Type B pancreatic cell (in vitro differentiated cells): Measurements from ENCODE around the gene KHDC4. TPM values are rescaled to one million over a fixed set of nuclear protein-coding genes. Genes with fewer than 3 reads are reported as not detected.
A peak's percentile ranks its signal among the peaks of the same experiment; 100 is the strongest.

Source experiments
- DNase-seq: peaks from one replicate; pipeline ENCODE4 v3.0.0; 2021; ENCODE audit warnings: mixed read lengths; ENCODE audit not compliant: unreplicated experiment; ENCODE audit errors: extremely low spot score
- H3K27ac Mint-ChIP-seq: 2 replicates; pipeline ENCODE4 v1.8.0; 2021; ENCODE audit warnings: mild to moderate bottlenecking, mixed read lengths
- H3K27me3 Mint-ChIP-seq: 2 replicates; pipeline ENCODE4 v1.8.0; 2021; ENCODE audit warnings: mixed read lengths
- H3K36me3 Mint-ChIP-seq: 2 replicates; pipeline ENCODE4 v1.8.0; 2021; ENCODE audit warnings: mixed read lengths
- H3K4me1 Mint-ChIP-seq: one replicate; pipeline ENCODE4 v1.8.0; 2021; ENCODE audit warnings: mixed read lengths; ENCODE audit not compliant: unreplicated experiment
- H3K4me3 Mint-ChIP-seq: 2 replicates; pipeline ENCODE4 v1.8.0; 2021; ENCODE audit warnings: mild to moderate bottlenecking, mixed read lengths
- H3K9me3 Mint-ChIP-seq: 2 replicates; pipeline ENCODE4 v1.8.0; 2021; ENCODE audit warnings: mixed read lengths
- total RNA-seq: library from RNA; stranded (reverse); gene quantifications from 2 replicates; pipeline ENCODE4 v1.2.1, GENCODE V29; 2021; ENCODE audit warnings: low replicate concordance
- TF ChIP-seq, protein P1 (sequence below): fragments of 200-600 bp; sonication (generic); conservative IDR thresholded peaks from 2 replicates; pipeline ENCODE4 v1.5.0; 2021; ENCODE audit warnings: antibody characterized with exemption, mild to moderate bottlenecking

The KHDC4 gene
- total RNA-seq, 1 donor from 2014 or later = 57.8 TPM

DNA sequence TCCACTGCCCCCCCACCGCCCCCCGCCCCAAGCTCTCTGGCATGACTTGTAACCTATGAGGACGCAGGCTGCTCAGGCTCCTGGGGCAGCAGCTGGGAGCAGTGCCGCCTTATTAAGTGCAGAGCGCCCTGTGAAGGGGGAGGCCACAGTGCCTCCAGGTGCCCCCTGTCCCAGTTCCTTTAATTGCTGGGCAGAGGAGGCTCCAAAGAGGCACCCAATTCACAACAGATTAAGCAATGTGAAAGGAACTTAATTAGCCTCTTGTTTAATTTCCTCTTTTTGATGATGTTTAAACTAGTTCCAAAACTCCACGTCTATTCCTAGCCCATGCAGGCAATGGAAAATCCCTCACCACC lies 10.2 kb upstream of the KHDC4 start:
- Mint-ChIP-seq H3K27ac (peak overlapping the region; percentile 87), H3K36me3 (no peaks in the 10 kb centered on the region), H3K9me3 (no peaks in the 10 kb centered on the region), H3K27me3 (no peaks in the 10 kb centered on the region), H3K4me1 (peaks cover 27% of the 10 kb centered on the region), H3K4me3 (peak overlapping the region; percentile 56)
- DNase-seq = no peak
- TF ChIP-seq, protein P1, sequence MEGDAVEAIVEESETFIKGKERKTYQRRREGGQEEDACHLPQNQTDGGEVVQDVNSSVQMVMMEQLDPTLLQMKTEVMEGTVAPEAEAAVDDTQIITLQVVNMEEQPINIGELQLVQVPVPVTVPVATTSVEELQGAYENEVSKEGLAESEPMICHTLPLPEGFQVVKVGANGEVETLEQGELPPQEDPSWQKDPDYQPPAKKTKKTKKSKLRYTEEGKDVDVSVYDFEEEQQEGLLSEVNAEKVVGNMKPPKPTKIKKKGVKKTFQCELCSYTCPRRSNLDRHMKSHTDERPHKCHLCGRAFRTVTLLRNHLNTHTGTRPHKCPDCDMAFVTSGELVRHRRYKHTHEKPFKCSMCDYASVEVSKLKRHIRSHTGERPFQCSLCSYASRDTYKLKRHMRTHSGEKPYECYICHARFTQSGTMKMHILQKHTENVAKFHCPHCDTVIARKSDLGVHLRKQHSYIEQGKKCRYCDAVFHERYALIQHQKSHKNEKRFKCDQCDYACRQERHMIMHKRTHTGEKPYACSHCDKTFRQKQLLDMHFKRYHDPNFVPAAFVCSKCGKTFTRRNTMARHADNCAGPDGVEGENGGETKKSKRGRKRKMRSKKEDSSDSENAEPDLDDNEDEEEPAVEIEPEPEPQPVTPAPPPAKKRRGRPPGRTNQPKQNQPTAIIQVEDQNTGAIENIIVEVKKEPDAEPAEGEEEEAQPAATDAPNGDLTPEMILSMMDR = no peak

DNA sequence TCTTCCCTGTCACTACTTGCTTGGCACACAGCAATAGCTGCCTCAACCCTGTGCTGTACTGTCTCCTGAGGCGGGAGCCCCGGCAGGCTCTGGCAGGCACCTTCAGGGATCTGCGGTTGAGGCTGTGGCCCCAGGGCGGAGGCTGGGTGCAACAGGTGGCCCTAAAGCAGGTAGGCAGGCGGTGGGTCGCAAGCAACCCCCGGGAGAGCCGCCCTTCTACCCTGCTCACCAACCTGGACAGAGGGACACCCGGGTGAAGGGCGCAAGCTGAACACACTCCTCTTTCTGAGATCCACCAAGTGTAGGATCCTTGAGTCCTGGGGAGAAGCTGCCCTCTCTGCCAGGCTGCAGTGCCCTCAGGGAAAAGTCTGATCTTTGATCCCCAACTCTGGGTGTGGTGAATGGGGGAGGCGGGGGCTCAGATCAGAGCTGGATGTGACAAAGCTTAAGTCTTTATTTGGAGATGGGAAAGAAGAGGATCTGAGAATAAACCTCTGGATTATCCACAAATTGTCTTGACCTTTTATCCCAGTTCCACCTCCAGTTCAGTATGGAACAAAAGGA lies 8.4 kb upstream of the KHDC4 start:
- Mint-ChIP-seq H3K4me3 (no peak overlapping the region), H3K9me3 (no peaks in the 10 kb centered on the region), H3K4me1 (peaks cover 33% of the 10 kb centered on the region), H3K36me3 (no peaks in the 10 kb centered on the region), H3K27me3 (no peaks in the 10 kb centered on the region), H3K27ac (peak overlapping the region; percentile 64)
- DNase-seq = no peak
- TF ChIP-seq, protein P1 = no peak

GRCh38 chr1:155941845-155942531 lies 7.8 kb upstream of the KHDC4 start:
- Mint-ChIP-seq H3K27ac (peak overlapping the region; percentile 74), H3K9me3 (no peaks in the 10 kb centered on the region), H3K4me3 (peak overlapping the region; percentile 28), H3K36me3 (no peaks in the 10 kb centered on the region), H3K4me1 (peaks cover 33% of the 10 kb centered on the region), H3K27me3 (no peaks in the 10 kb centered on the region)
- TF ChIP-seq, protein P1 = no peak
- DNase-seq = no peak

DNA sequence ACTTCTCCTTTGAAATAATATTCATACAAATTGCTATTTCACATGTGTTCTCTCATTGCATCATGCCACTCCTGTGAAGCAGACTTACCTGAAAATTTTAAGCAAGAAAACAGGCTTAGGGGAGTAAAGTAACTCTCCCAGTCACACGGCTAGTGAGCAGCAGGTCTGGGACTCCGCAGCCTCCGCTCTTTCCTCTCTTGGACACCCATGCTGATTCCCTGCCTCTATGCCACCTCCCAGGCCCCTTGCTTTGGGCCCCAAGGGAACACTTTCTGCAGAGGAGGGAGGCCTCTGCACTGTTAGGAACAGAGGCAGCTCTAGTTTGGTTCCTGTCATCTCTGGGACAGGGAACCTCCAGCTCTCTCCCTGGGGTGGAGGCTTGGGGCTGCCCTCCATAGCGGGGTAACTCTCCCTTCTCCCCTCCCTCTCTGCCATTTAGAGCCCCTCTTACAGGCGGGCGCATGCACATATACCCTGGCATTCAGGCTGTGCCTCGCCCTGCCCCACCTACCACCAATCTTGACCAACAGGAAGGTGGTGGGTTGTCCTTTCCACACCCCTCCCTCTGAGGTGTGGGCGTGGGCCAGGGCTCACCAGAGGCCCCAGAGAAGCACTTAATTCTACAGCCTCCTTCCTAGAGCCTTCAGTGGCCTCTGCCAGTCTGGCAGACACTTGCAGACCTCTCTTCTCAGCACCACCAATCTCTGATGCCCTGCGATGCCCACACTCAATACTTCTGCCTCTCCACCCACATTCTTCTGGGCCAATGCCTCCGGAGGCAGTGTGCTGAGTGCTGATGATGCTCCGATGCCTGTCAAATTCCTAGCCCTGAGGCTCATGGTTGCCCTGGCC lies 7.0 kb upstream of the KHDC4 start, which contains the start of gene RXFP4:
Gene RXFP4, plus strand, starts transcription at position 646 of the 852 bp plus-strand sequence. Its CDS starts 72 bp downstream, at position 718.
- Mint-ChIP-seq H3K4me3 (peak within 1 kb of the TSS; percentile 32), H3K27ac (peak within 1 kb of the TSS; percentile 74), H3K36me3 (no peaks in the 10 kb centered on the region), H3K4me1 (peaks cover 31% of the 10 kb centered on the region), H3K9me3 (no peaks in the 10 kb centered on the region), H3K27me3 (no peaks in the 10 kb centered on the region)
- no peak for DNase-seq
- TF ChIP-seq, protein P1 = no peak

- DNase-seq = no peak
- peaks cover 28% of the 10 kb centered on the region for H3K4me1 Mint-ChIP-seq
- no peaks in the 10 kb centered on the region for H3K27me3 Mint-ChIP-seq
- peak overlapping the region; percentile 32 for H3K4me3 Mint-ChIP-seq
- H3K27ac Mint-ChIP-seq = peak overlapping the region; percentile 74
- no peaks in the 10 kb centered on the region for H3K9me3 Mint-ChIP-seq
- H3K36me3 Mint-ChIP-seq = no peaks in the 10 kb centered on the region
- TF ChIP-seq, protein P1 = no peak
Observed at GRCh38 chr1:155940482-155940992, 6.3 kb upstream of the KHDC4 start.
